Stromal cell of bone marrow (primary cell): Measurements from ENCODE around the gene DIS3L2.
"Not testable (repeated sequence)": the region's sequence is repeated elsewhere in the genome, so short reads cannot be mapped to it uniquely, and the experiment has no call there.

Source experiments
- DNase-seq: peaks from one replicate; pipeline ENCODE4 v3.0.0-alpha.2; 2012; ENCODE audit warnings: low read depth

Gene DIS3L2

GRCh38 chr2:232368311-232368731, 406.8 kb downstream of the DIS3L2 start:
- no peak for DNase-seq

- no peak for DNase-seq
Observed at GRCh38 chr2:232369126-232369951, 407.8 kb downstream of the DIS3L2 start.

GRCh38 chr2:232370007-232370406, 408.5 kb downstream of the DIS3L2 start:
- DNase-seq = not testable (repeated sequence)

- DNase-seq = no peak
Observed at GRCh38 chr2:232372231-232373208, 411.0 kb downstream of the DIS3L2 start.

GRCh38 chr2:232374356-232374755, 412.8 kb downstream of the DIS3L2 start:
- DNase-seq = no peak

GRCh38 chr2:232375164-232375563, 413.7 kb downstream of the DIS3L2 start:
- DNase-seq = no peak

GRCh38 chr2:232376260-232376659, 414.7 kb downstream of the DIS3L2 start:
- DNase-seq = no peak

GRCh38 chr2:232376713-232377112, 415.2 kb downstream of the DIS3L2 start:
- no peak for DNase-seq

GRCh38 chr2:232377319-232377718, 415.8 kb downstream of the DIS3L2 start:
- DNase-seq = no peak

GRCh38 chr2:232377841-232378734, 416.6 kb downstream of the DIS3L2 start:
- DNase-seq = no peak

- not testable (repeated sequence) for DNase-seq
Observed at GRCh38 chr2:232378735-232379151, 417.2 kb downstream of the DIS3L2 start, which contains the start of gene ALPP. ALPP (plus strand) TSS chr2:232378751; CDS start chr2:232378803, 52 bp downstream.

GRCh38 chr2:232379610-232380590, 418.4 kb downstream of the DIS3L2 start:
- not testable (repeated sequence) for DNase-seq

- not testable (repeated sequence) for DNase-seq
Observed at GRCh38 chr2:232381204-232382031, 419.9 kb downstream of the DIS3L2 start.

- DNase-seq = no peak
Observed at GRCh38 chr2:232382331-232383225, 421.1 kb downstream of the DIS3L2 start.

- DNase-seq = no peak
Observed at GRCh38 chr2:232384466-232384865, 423.0 kb downstream of the DIS3L2 start.

- not testable (repeated sequence) for DNase-seq
Observed at GRCh38 chr2:232385058-232385457, 423.5 kb downstream of the DIS3L2 start.

GRCh38 chr2:232385660-232386489, 424.4 kb downstream of the DIS3L2 start:
- no peak for DNase-seq

- no peak for DNase-seq
Observed at GRCh38 chr2:232386490-232386739, 424.9 kb downstream of the DIS3L2 start.
